Stimulated activated CD4-positive, alpha-beta T cell treated with anti-CD3 and anti-CD28 coated beads, Interleukin-1b, Interleukin-23, amount 100 ng/mL, for 24 hours (primary cell): ENCODE results near the gene RFX7.
A peak's percentile ranks its signal among the peaks of the same experiment; 100 is the strongest.

Experiments used
- DNase-seq, 4 experiments: peaks; one replicate each; pipeline ENCODE4 v3.0.0-alpha.2; 2020; ENCODE audit warnings: low read depth in 4 of 4, low spot score in 1 of 4

Gene RFX7

GRCh38 chr15:56049577-56049976 is 194.1 kb downstream of the RFX7 start:
- no peak for DNase-seq

GRCh38 chr15:56047354-56047753 is 196.3 kb downstream of the RFX7 start:
- DNase-seq = no peak

GRCh38 chr15:56045068-56045748 is 198.5 kb downstream of the RFX7 start:
- DNase-seq = no peak

GRCh38 chr15:56042982-56043980 is 200.4 kb downstream of the RFX7 start:
- DNase-seq = no peak

- DNase-seq = no peak
Measured at GRCh38 chr15:56042498-56042897, 201.2 kb downstream of the RFX7 start.

GRCh38 chr15:56042031-56042430 is 201.6 kb downstream of the RFX7 start:
- no peak for DNase-seq

GRCh38 chr15:56040081-56041035 is 203.3 kb downstream of the RFX7 start:
- DNase-seq = peak in 1 of 4 experiments; percentile 20

- DNase-seq = no peak
Measured at GRCh38 chr15:56038707-56039106, 205.0 kb downstream of the RFX7 start.

GRCh38 chr15:56038015-56038414 is 205.7 kb downstream of the RFX7 start:
- no peak for DNase-seq
